ENCODE measurements around the gene CHCHD6.

Gene CHCHD6

GRCh38 chr3:126777366-126777765, 73.3 kb downstream of the CHCHD6 start:
- no peak for TF ChIP-seq EZH2phosphoT487 (IDR thresholded peaks at IDR 0.05; ENCODE audit: low read depth)
- TF ChIP-seq, protein P1, sequence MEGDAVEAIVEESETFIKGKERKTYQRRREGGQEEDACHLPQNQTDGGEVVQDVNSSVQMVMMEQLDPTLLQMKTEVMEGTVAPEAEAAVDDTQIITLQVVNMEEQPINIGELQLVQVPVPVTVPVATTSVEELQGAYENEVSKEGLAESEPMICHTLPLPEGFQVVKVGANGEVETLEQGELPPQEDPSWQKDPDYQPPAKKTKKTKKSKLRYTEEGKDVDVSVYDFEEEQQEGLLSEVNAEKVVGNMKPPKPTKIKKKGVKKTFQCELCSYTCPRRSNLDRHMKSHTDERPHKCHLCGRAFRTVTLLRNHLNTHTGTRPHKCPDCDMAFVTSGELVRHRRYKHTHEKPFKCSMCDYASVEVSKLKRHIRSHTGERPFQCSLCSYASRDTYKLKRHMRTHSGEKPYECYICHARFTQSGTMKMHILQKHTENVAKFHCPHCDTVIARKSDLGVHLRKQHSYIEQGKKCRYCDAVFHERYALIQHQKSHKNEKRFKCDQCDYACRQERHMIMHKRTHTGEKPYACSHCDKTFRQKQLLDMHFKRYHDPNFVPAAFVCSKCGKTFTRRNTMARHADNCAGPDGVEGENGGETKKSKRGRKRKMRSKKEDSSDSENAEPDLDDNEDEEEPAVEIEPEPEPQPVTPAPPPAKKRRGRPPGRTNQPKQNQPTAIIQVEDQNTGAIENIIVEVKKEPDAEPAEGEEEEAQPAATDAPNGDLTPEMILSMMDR (IDR thresholded peaks at IDR 0.05; ENCODE audit: low read depth, low read length) = no peak
- Histone ChIP-seq H3K9ac (ENCODE audit: low read length) (no peak overlapping the region), H3K27ac (ENCODE audit: low read length) (no peak overlapping the region), H3K27me3 (ENCODE audit: low read depth, low read length) (no peaks in the 10 kb centered on the region), H3K79me2 (ENCODE audit: low read length) (no peaks in the 10 kb centered on the region), H3K9me3 (ENCODE audit: insufficient read depth, low read length) (no peaks in the 10 kb centered on the region), H3K4me3 (ENCODE audit: low read length) (no peak overlapping the region), H3K4me2 (ENCODE audit: low read length) (no peak overlapping the region), H2AFZ (ENCODE audit: low read depth, low read length) (no peak overlapping the region), H4K20me1 (ENCODE audit: insufficient read depth, low read length) (no peaks in the 10 kb centered on the region), H3K36me3 (replicated peaks; ENCODE audit: low read depth, low read length) (no peaks in the 10 kb centered on the region), H3K4me1 (ENCODE audit: low read length) (no peaks in the 10 kb centered on the region)

DNA sequence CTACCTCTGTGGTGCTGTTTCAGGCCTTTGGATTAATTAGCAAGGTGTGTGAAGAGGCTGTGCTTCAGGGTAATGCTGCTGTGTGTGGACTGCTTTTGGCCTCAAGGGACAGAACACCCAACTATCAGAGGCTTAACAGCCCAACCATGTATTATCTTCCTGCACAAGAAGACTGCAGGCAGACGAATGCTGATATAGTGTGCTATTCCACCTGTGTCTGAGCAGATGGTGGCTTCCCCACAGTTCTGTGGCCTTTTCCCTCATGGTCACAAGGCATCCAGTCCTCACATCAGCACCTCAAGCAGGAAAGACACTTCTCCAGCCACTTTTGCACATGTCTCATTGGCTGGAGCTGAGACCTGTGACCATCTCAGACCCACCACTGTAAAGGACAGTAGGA, 76.6 kb downstream of the CHCHD6 start:
- H3K4me3 ChIP-seq (ENCODE audit: low read length) = no peak overlapping the region
- H3K9ac ChIP-seq (ENCODE audit: low read length) = no peak overlapping the region
- H2AFZ ChIP-seq (ENCODE audit: low read depth, low read length) = no peak overlapping the region
- no peaks in the 10 kb centered on the region for H3K9me3 ChIP-seq (ENCODE audit: insufficient read depth, low read length)
- H3K27me3 ChIP-seq (ENCODE audit: low read depth, low read length) = no peaks in the 10 kb centered on the region
- no peaks in the 10 kb centered on the region for H3K4me1 ChIP-seq (ENCODE audit: low read length)
- TF ChIP-seq EZH2phosphoT487 (IDR thresholded peaks at IDR 0.05; ENCODE audit: low read depth) = no peak
- TF ChIP-seq, protein P1 (IDR thresholded peaks at IDR 0.05; ENCODE audit: low read depth, low read length) = no peak
- H3K36me3 ChIP-seq (replicated peaks; ENCODE audit: low read depth, low read length) = no peaks in the 10 kb centered on the region
- H4K20me1 ChIP-seq (ENCODE audit: insufficient read depth, low read length) = no peaks in the 10 kb centered on the region
- H3K4me2 ChIP-seq (ENCODE audit: low read length) = no peak overlapping the region
- no peaks in the 10 kb centered on the region for H3K79me2 ChIP-seq (ENCODE audit: low read length)
- no peak overlapping the region for H3K27ac ChIP-seq (ENCODE audit: low read length)

DNA sequence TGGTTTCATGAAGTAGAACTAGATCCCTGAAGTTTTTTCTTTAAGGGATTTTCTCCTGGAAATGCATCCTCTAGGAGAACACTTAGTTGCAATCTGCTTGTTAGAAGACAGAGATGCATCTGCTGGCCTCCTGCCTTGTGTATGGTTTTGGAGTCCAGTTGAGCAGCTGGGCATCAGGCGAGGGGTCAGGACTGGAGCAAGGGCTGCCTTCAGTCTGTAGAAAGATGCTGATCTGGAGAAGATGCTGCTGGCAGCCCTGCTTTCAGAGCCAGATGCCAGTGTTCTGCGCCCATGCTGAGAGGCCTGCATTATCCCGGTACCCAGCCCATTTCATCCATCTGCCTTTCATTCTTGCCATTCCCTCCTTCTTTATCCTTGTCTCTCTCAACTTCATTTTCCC, 77.4 kb downstream of the CHCHD6 start:
- Histone ChIP-seq H3K9ac (ENCODE audit: low read length) (no peak overlapping the region), H2AFZ (ENCODE audit: low read depth, low read length) (no peak overlapping the region)

DNA sequence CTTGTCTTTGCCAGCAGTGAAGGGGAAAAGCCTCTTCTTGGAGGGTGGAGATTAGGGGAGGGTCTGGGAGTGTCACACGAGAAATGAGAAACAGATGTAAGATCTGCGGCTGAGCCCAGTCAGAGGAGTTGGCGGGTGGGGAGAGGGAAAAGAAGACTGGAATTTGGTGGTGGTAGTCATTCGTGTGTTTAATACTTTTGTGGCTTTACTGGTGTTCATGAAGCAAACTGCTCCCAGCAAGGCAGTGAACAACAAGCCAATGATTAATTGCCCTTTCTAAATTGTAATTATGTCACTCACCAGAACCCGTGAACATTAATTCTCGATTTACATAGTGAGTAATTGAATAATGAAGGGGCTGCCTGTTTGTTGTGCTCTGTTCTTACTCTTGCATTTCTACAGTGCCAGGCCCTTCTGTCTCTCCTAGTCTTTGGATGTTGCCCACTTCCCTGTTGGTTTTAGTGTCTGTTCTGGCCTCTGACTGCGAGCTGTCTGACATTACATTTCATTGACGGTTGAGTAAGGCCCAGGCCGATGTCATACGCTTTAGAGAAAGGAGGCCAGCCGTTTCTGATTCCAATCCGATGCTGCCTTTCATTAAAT, 78.0 kb downstream of the CHCHD6 start:
- Histone ChIP-seq H3K4me1 (ENCODE audit: low read length) (no peaks in the 10 kb centered on the region), H3K27ac (ENCODE audit: low read length) (no peak overlapping the region), H3K9ac (ENCODE audit: low read length) (no peak overlapping the region), H3K36me3 (replicated peaks; ENCODE audit: low read depth, low read length) (no peaks in the 10 kb centered on the region), H3K79me2 (ENCODE audit: low read length) (no peaks in the 10 kb centered on the region), H3K4me3 (ENCODE audit: low read length) (no peak overlapping the region), H2AFZ (ENCODE audit: low read depth, low read length) (no peak overlapping the region), H3K9me3 (ENCODE audit: insufficient read depth, low read length) (no peaks in the 10 kb centered on the region), H3K4me2 (ENCODE audit: low read length) (no peak overlapping the region), H3K27me3 (ENCODE audit: low read depth, low read length) (no peaks in the 10 kb centered on the region), H4K20me1 (ENCODE audit: insufficient read depth, low read length) (no peaks in the 10 kb centered on the region)
- TF ChIP-seq, protein P1 (IDR thresholded peaks at IDR 0.05; ENCODE audit: low read depth, low read length) = no peak

More for the DNA sequence above, 77.4 kb downstream of the CHCHD6 start:
- Histone ChIP-seq H3K79me2 (ENCODE audit: low read length) (no peaks in the 10 kb centered on the region), H4K20me1 (ENCODE audit: insufficient read depth, low read length) (no peaks in the 10 kb centered on the region), H3K4me3 (ENCODE audit: low read length) (no peak overlapping the region), H3K27ac (ENCODE audit: low read length) (no peak overlapping the region), H3K36me3 (replicated peaks; ENCODE audit: low read depth, low read length) (no peaks in the 10 kb centered on the region), H3K9me3 (ENCODE audit: insufficient read depth, low read length) (no peaks in the 10 kb centered on the region), H3K4me2 (ENCODE audit: low read length) (no peak overlapping the region), H3K4me1 (ENCODE audit: low read length) (no peaks in the 10 kb centered on the region), H3K27me3 (ENCODE audit: low read depth, low read length) (no peaks in the 10 kb centered on the region)
- TF ChIP-seq EZH2phosphoT487 (IDR thresholded peaks at IDR 0.05; ENCODE audit: low read depth) = no peak
- TF ChIP-seq, protein P1 (IDR thresholded peaks at IDR 0.05; ENCODE audit: low read depth, low read length) = no peak
